ENCODE measurements around the gene UGT1A3. TPM values are rescaled to one million over a fixed set of nuclear protein-coding genes. Genes with fewer than 3 reads are reported as not detected.

The UGT1A3 gene
- total RNA-seq, 2 donors from 2014 or later: not detected

- peaks cover 44 to 57% of the 10 kb centered on the region in 2 donors for H3K27me3 Mint-ChIP-seq
- peak; percentile 17 to 50 for ATAC-seq
- no peaks in the 10 kb centered on the region for H3K9me3 Mint-ChIP-seq
- no peak overlapping the region for H3K27ac Mint-ChIP-seq
- no peak for DNase-seq (ENCODE audit: low spot score)
- no peak overlapping the region for H3K4me3 Mint-ChIP-seq
- peaks cover 4% of the 10 kb centered on the region for H3K36me3 Mint-ChIP-seq
- H3K4me1 Mint-ChIP-seq (ENCODE audit: low read depth in 2 of 2): no peaks in the 10 kb centered on the region
These were observed 50.9 kb downstream of the UGT1A3 start for GRCh38 chr2:233779722-233780121.

- Mint-ChIP-seq H3K4me1 (ENCODE audit: low read depth in 2 of 2) (no peaks in the 10 kb centered on the region), H3K9me3 (no peaks in the 10 kb centered on the region), H3K27me3 (peaks cover 40 to 47% of the 10 kb centered on the region in 2 donors), H3K27ac (no peak overlapping the region), H3K4me3 (no peak overlapping the region), H3K36me3 (peaks cover 4% of the 10 kb centered on the region)
- no peak for DNase-seq (ENCODE audit: low spot score)
- no peak for ATAC-seq
These were observed 51.9 kb downstream of the UGT1A3 start for GRCh38 chr2:233780771-233781170.

GRCh38 chr2:233789554-233789953 lies 60.7 kb downstream of the UGT1A3 start:
- H3K27ac Mint-ChIP-seq: no peak overlapping the region
- H3K9me3 Mint-ChIP-seq: no peaks in the 10 kb centered on the region
- H3K4me1 Mint-ChIP-seq (ENCODE audit: low read depth in 2 of 2): no peaks in the 10 kb centered on the region
- H3K4me3 Mint-ChIP-seq: no peak overlapping the region
- DNase-seq (ENCODE audit: low spot score): no peak
- ATAC-seq: peak; percentile 28 to 46
- H3K27me3 Mint-ChIP-seq: peaks cover 7 to 8% of the 10 kb centered on the region in 2 donors
- no peaks in the 10 kb centered on the region for H3K36me3 Mint-ChIP-seq

- H3K27ac Mint-ChIP-seq: no peak overlapping the region
- H3K9me3 Mint-ChIP-seq: no peaks in the 10 kb centered on the region
- peaks cover 3 to 5% of the 10 kb centered on the region in 2 donors for H3K27me3 Mint-ChIP-seq
- no peaks in the 10 kb centered on the region for H3K36me3 Mint-ChIP-seq
- ATAC-seq (no peak), DNase-seq (ENCODE audit: low spot score) (no peak)
- H3K4me1 Mint-ChIP-seq (ENCODE audit: low read depth in 2 of 2): no peaks in the 10 kb centered on the region
- no peak overlapping the region for H3K4me3 Mint-ChIP-seq
These were observed 62.5 kb downstream of the UGT1A3 start for GRCh38 chr2:233791151-233791882.

- Mint-ChIP-seq H3K27me3 (peaks cover 0 to 3% of the 10 kb centered on the region in 2 donors), H3K27ac (no peak overlapping the region), H3K4me1 (ENCODE audit: low read depth in 2 of 2) (no peaks in the 10 kb centered on the region), H3K4me3 (no peak overlapping the region), H3K36me3 (no peaks in the 10 kb centered on the region), H3K9me3 (no peaks in the 10 kb centered on the region)
- ATAC-seq: no peak
- no peak for DNase-seq (ENCODE audit: low spot score)
These were observed 63.1 kb downstream of the UGT1A3 start for GRCh38 chr2:233791883-233792329.

- no peaks in the 10 kb centered on the region for H3K4me1 Mint-ChIP-seq (ENCODE audit: low read depth in 2 of 2)
- DNase-seq (ENCODE audit: low spot score) (no peak), ATAC-seq (no peak)
- H3K9me3 Mint-ChIP-seq: no peaks in the 10 kb centered on the region
- H3K27me3 Mint-ChIP-seq: peaks cover 0 to 3% of the 10 kb centered on the region in 2 donors
- no peak overlapping the region for H3K4me3 Mint-ChIP-seq
- no peaks in the 10 kb centered on the region for H3K36me3 Mint-ChIP-seq
- H3K27ac Mint-ChIP-seq: no peak overlapping the region
These were observed 63.9 kb downstream of the UGT1A3 start for GRCh38 chr2:233792720-233793119.

GRCh38 chr2:233793465-233794127 lies 64.8 kb downstream of the UGT1A3 start:
- peaks cover 0 to 5% of the 10 kb centered on the region in 2 donors for H3K27me3 Mint-ChIP-seq
- no peak for ATAC-seq
- no peak for DNase-seq (ENCODE audit: low spot score)
- H3K9me3 Mint-ChIP-seq: no peaks in the 10 kb centered on the region
- no peaks in the 10 kb centered on the region for H3K36me3 Mint-ChIP-seq
- no peak overlapping the region for H3K27ac Mint-ChIP-seq
- no peak overlapping the region for H3K4me3 Mint-ChIP-seq
- H3K4me1 Mint-ChIP-seq (ENCODE audit: low read depth in 2 of 2): no peaks in the 10 kb centered on the region

GRCh38 chr2:233794128-233794658 lies 65.4 kb downstream of the UGT1A3 start:
- no peak for ATAC-seq
- H3K27ac Mint-ChIP-seq: no peak overlapping the region
- no peaks in the 10 kb centered on the region for H3K9me3 Mint-ChIP-seq
- no peaks in the 10 kb centered on the region for H3K4me1 Mint-ChIP-seq (ENCODE audit: low read depth in 2 of 2)
- H3K27me3 Mint-ChIP-seq: peaks cover 0 to 3% of the 10 kb centered on the region in 2 donors
- H3K36me3 Mint-ChIP-seq: no peaks in the 10 kb centered on the region
- DNase-seq (ENCODE audit: low spot score): peak; percentile 26
- no peak overlapping the region for H3K4me3 Mint-ChIP-seq

- peaks cover 5 to 7% of the 10 kb centered on the region in 2 donors for H3K27me3 Mint-ChIP-seq
- H3K27ac Mint-ChIP-seq: no peak overlapping the region
- DNase-seq (ENCODE audit: low spot score) (peak; percentile 60), ATAC-seq (peak in 1 of 2 donors; percentile 9)
- H3K4me3 Mint-ChIP-seq: no peak overlapping the region
- no peaks in the 10 kb centered on the region for H3K9me3 Mint-ChIP-seq
- H3K4me1 Mint-ChIP-seq (ENCODE audit: low read depth in 2 of 2): peaks cover 0 to 3% of the 10 kb centered on the region in 2 donors
- no peaks in the 10 kb centered on the region for H3K36me3 Mint-ChIP-seq
These were observed 66.9 kb downstream of the UGT1A3 start for GRCh38 chr2:233795735-233796171.

- Mint-ChIP-seq H3K27ac (no peak overlapping the region), H3K4me1 (ENCODE audit: low read depth in 2 of 2) (peaks cover 0 to 3% of the 10 kb centered on the region in 2 donors), H3K4me3 (no peak overlapping the region), H3K9me3 (no peaks in the 10 kb centered on the region), H3K36me3 (no peaks in the 10 kb centered on the region), H3K27me3 (peaks cover 5 to 9% of the 10 kb centered on the region in 2 donors)
- ATAC-seq: no peak
- DNase-seq (ENCODE audit: low spot score): no peak
These were observed 67.4 kb downstream of the UGT1A3 start for GRCh38 chr2:233796254-233796653.

- DNase-seq (ENCODE audit: low spot score) (peak; percentile 45), ATAC-seq (no peak)
- Mint-ChIP-seq H3K27me3 (peaks cover 10 to 17% of the 10 kb centered on the region in 2 donors), H3K9me3 (no peaks in the 10 kb centered on the region), H3K27ac (no peak overlapping the region), H3K36me3 (no peaks in the 10 kb centered on the region), H3K4me3 (no peak overlapping the region), H3K4me1 (ENCODE audit: low read depth in 2 of 2) (peaks cover 0 to 3% of the 10 kb centered on the region in 2 donors)
These were observed 69.7 kb downstream of the UGT1A3 start for GRCh38 chr2:233798335-233799086.

- peaks cover 0 to 3% of the 10 kb centered on the region in 2 donors for H3K4me1 Mint-ChIP-seq (ENCODE audit: low read depth in 2 of 2)
- DNase-seq (ENCODE audit: low spot score): peak; percentile 42
- no peak overlapping the region for H3K27ac Mint-ChIP-seq
- no peaks in the 10 kb centered on the region for H3K36me3 Mint-ChIP-seq
- no peaks in the 10 kb centered on the region for H3K9me3 Mint-ChIP-seq
- H3K4me3 Mint-ChIP-seq: no peak overlapping the region
- peaks cover 10 to 19% of the 10 kb centered on the region in 2 donors for H3K27me3 Mint-ChIP-seq
- no peak for ATAC-seq
These were observed 70.3 kb downstream of the UGT1A3 start for GRCh38 chr2:233799087-233799665.

- Mint-ChIP-seq H3K9me3 (no peaks in the 10 kb centered on the region), H3K4me3 (no peak overlapping the region), H3K27ac (no peak overlapping the region), H3K36me3 (no peaks in the 10 kb centered on the region), H3K27me3 (peaks cover 10 to 24% of the 10 kb centered on the region in 2 donors), H3K4me1 (ENCODE audit: low read depth in 2 of 2) (peaks cover 0 to 3% of the 10 kb centered on the region in 2 donors)
- no peak for ATAC-seq
- DNase-seq (ENCODE audit: low spot score): peak; percentile 37
These were observed 70.9 kb downstream of the UGT1A3 start for GRCh38 chr2:233799716-233800115.

Data from natural killer cell treated with Interleukin-12 subunit alpha and Interleukin-12 subunit beta and Interleukin-15 and Interleukin-18, amount 100 ng/mL, for 72 hours (primary cell).